ENCODE results near the gene KCTD2. TPM values are rescaled to one million over a fixed set of nuclear protein-coding genes. Genes with fewer than 3 reads are reported as not detected.

The KCTD2 gene
- total and polyA plus RNA-seq, 8 donors, result 9.9 to 25.8 (median 12.3) TPM

- Histone ChIP-seq H3K4me3 (peak overlapping the region; percentile 78 to 81 (median 80)), H3K4me1 (peaks cover 30 to 80% (median 52%) of the 10 kb centered on the region in 4 donors), H3K9me3 (no peaks in the 10 kb centered on the region), H3K36me3 (peaks cover 0 to 3% (median 0%) of the 10 kb centered on the region in 4 donors), H3K27ac (peak overlapping the region; percentile 84 to 91 (median 86)), H3K27me3 (no peaks in the 10 kb centered on the region)
- 13 to 27% (median 15%) methylated on average over 27 to 40 of the region's 40 CpGs for WGBS, 5 donors
- DNase-seq, result peak; percentile 47 to 57
- TF ChIP-seq CTCF (IDR thresholded peaks at IDR 0.05) (no peak), POLR2A (IDR thresholded peaks at IDR 0.05) (no peak), POLR2AphosphoS5 (IDR thresholded peaks at IDR 0.05) (no peak), EP300 (IDR thresholded peaks at IDR 0.05) (no peak)
- intact Hi-C loops (cut with DNase I; ENCODE audit: low total_unique reads), result loop anchor here (10.0 kb wide), 1 partner anchor 64 kb away; no protein-coding TSS in a partner anchor
Measured at GRCh38 chr17:75110234-75110937, 63.4 kb downstream of the KCTD2 start.

GRCh38 chr17:75111777-75112335 lies 64.8 kb downstream of the KCTD2 start:
- DNase-seq, result no peak
- no peak for TF ChIP-seq CTCF (IDR thresholded peaks at IDR 0.05)
- TF ChIP-seq POLR2A (IDR thresholded peaks at IDR 0.05), result no peak
- no peak for TF ChIP-seq EP300 (IDR thresholded peaks at IDR 0.05)
- TF ChIP-seq POLR2AphosphoS5 (IDR thresholded peaks at IDR 0.05), result no peak
- Histone ChIP-seq H3K27me3 (no peaks in the 10 kb centered on the region), H3K36me3 (peaks cover 0 to 12% (median 4%) of the 10 kb centered on the region in 4 donors), H3K4me3 (peak overlapping the region in 1 of 4 donors; percentile 78), H3K4me1 (peaks cover 30 to 80% (median 58%) of the 10 kb centered on the region in 4 donors), H3K9me3 (no peaks in the 10 kb centered on the region), H3K27ac (no peak overlapping the region)
- intact Hi-C loops (cut with DNase I; ENCODE audit: low total_unique reads), result loop anchor here (10.0 kb wide), 1 partner anchor 63 kb away; no protein-coding TSS in a partner anchor
- WGBS, 5 donors, result 75 to 86% (median 81%) methylated on average over 7 of the region's 7 CpGs

- H3K36me3 ChIP-seq, result peaks cover 0 to 20% (median 7%) of the 10 kb centered on the region in 4 donors
- 0 to 3% (median 1%) methylated on average over 17 to 22 of the region's 22 CpGs for WGBS, 5 donors
- H3K9me3 ChIP-seq, result no peaks in the 10 kb centered on the region
- TF ChIP-seq EP300 (IDR thresholded peaks at IDR 0.05), result no peak
- peak in 5 of 7 experiments; percentile 90 to 98 (median 95) for TF ChIP-seq CTCF (IDR thresholded peaks at IDR 0.05)
- TF ChIP-seq POLR2A (IDR thresholded peaks at IDR 0.05), result no peak
- peak in 1 of 3 donors; percentile 80 for TF ChIP-seq POLR2AphosphoS5 (IDR thresholded peaks at IDR 0.05)
- H3K4me3 ChIP-seq, result peak overlapping the region; percentile 46 to 61 (median 48)
- DNase-seq, result peak; percentile 94 to 97
- intact Hi-C loops (cut with DNase I; ENCODE audit: low total_unique reads), result loop anchor here (10.0 kb wide), 1 partner anchor 61 kb away; no protein-coding TSS in a partner anchor
- H3K27me3 ChIP-seq, result no peaks in the 10 kb centered on the region
- H3K4me1 ChIP-seq, result peaks cover 30 to 72% (median 56%) of the 10 kb centered on the region in 4 donors
- H3K27ac ChIP-seq, result peak overlapping the region; percentile 84 to 91 (median 87)
Measured at GRCh38 chr17:75113798-75114551, 67.0 kb downstream of the KCTD2 start.

All from stomach (tissue), 9 donors.